Mucosa of rectum (tissue), 2 donors: ENCODE results near the gene PRKCA.

Experiments used
- H3K27ac ChIP-seq, 2 donors: one replicate each; pipeline ENCODE4 v1.7.0; 2013; ENCODE audit warnings: inconsistent platforms in 2 of 2, low read depth in 2 of 2, low read length in 2 of 2
- H3K27me3 ChIP-seq, 2 donors: one replicate each; pipeline ENCODE4 v1.7.0; 2013; ENCODE audit warnings: low read length in 2 of 2; ENCODE audit not compliant: control insufficient read depth in 2 of 2, insufficient read depth in 2 of 2
- H3K36me3 ChIP-seq, 2 donors: one replicate each; pipeline ENCODE4 v1.7.0; 2013; ENCODE audit warnings: low read length in 2 of 2; ENCODE audit not compliant: control insufficient read depth in 2 of 2, insufficient read depth in 2 of 2
- H3K4me1 ChIP-seq, 2 donors: one replicate each; pipeline ENCODE4 v1.7.0; 2013; ENCODE audit warnings: low read length in 2 of 2, mild to moderate bottlenecking in 1 of 2; ENCODE audit not compliant: control insufficient read depth in 2 of 2, insufficient read depth in 2 of 2
- H3K4me3 ChIP-seq, 2 donors: one replicate each; pipeline ENCODE4 v1.7.0; 2013; ENCODE audit warnings: low read length in 2 of 2
- H3K9ac ChIP-seq, 2 donors: one replicate each; pipeline ENCODE4 v1.7.0; 2013; ENCODE audit warnings: low read length in 2 of 2, low read depth in 1 of 2, mild to moderate bottlenecking in 1 of 2
- H3K9me3 ChIP-seq, 2 donors: one replicate each; pipeline ENCODE4 v1.7.0; 2013; ENCODE audit warnings: low read length in 2 of 2; ENCODE audit not compliant: control insufficient read depth in 2 of 2
- donor health status: healthy.
- donor health status: Normal muscosa, but diverticular disease.

The PRKCA gene

GRCh38 chr17:66531851-66532295 is 229.5 kb downstream of the PRKCA start:
- Histone ChIP-seq H3K4me1 (no peaks in the 10 kb centered on the region), H3K9me3 (no peaks in the 10 kb centered on the region), H3K36me3 (no peaks in the 10 kb centered on the region), H3K9ac (no peak overlapping the region), H3K4me3 (no peak overlapping the region), H3K27ac (no peak overlapping the region), H3K27me3 (no peaks in the 10 kb centered on the region)

GRCh38 chr17:66533572-66533971 is 231.2 kb downstream of the PRKCA start:
- H3K9me3 ChIP-seq: no peaks in the 10 kb centered on the region
- peak overlapping the region in 1 of 2 donors; percentile 0 for H3K27ac ChIP-seq
- no peaks in the 10 kb centered on the region for H3K4me1 ChIP-seq
- no peaks in the 10 kb centered on the region for H3K27me3 ChIP-seq
- no peak overlapping the region for H3K9ac ChIP-seq
- H3K36me3 ChIP-seq: no peaks in the 10 kb centered on the region
- no peak overlapping the region for H3K4me3 ChIP-seq

- Histone ChIP-seq H3K4me3 (no peak overlapping the region), H3K36me3 (no peaks in the 10 kb centered on the region), H3K27ac (no peak overlapping the region), H3K27me3 (no peaks in the 10 kb centered on the region), H3K9ac (no peak overlapping the region), H3K9me3 (no peaks in the 10 kb centered on the region), H3K4me1 (no peaks in the 10 kb centered on the region)
These were observed 231.6 kb downstream of the PRKCA start for GRCh38 chr17:66533986-66534385.

- H3K27me3 ChIP-seq: no peaks in the 10 kb centered on the region
- H3K4me1 ChIP-seq: no peaks in the 10 kb centered on the region
- H3K4me3 ChIP-seq: no peak overlapping the region
- no peak overlapping the region for H3K27ac ChIP-seq
- no peaks in the 10 kb centered on the region for H3K36me3 ChIP-seq
- no peaks in the 10 kb centered on the region for H3K9me3 ChIP-seq
- H3K9ac ChIP-seq: no peak overlapping the region
These were observed 233.2 kb downstream of the PRKCA start for GRCh38 chr17:66535611-66536010.

- H3K4me3 ChIP-seq: no peak overlapping the region
- peaks cover 11 to 12% of the 10 kb centered on the region in 2 donors for H3K4me1 ChIP-seq
- no peaks in the 10 kb centered on the region for H3K27me3 ChIP-seq
- H3K36me3 ChIP-seq: no peaks in the 10 kb centered on the region
- no peaks in the 10 kb centered on the region for H3K9me3 ChIP-seq
- H3K9ac ChIP-seq: no peak overlapping the region
- H3K27ac ChIP-seq: no peak overlapping the region
These were observed 235.1 kb downstream of the PRKCA start for GRCh38 chr17:66537502-66537901.

GRCh38 chr17:66538776-66539175 is 236.4 kb downstream of the PRKCA start:
- Histone ChIP-seq H3K4me3 (no peak overlapping the region), H3K27ac (peak overlapping the region in 1 of 2 donors; percentile 2)

GRCh38 chr17:66540131-66540781 is 237.8 kb downstream of the PRKCA start:
- Histone ChIP-seq H3K9me3 (no peaks in the 10 kb centered on the region), H3K36me3 (no peaks in the 10 kb centered on the region), H3K9ac (no peak overlapping the region), H3K4me1 (peaks cover 11 to 12% of the 10 kb centered on the region in 2 donors), H3K4me3 (no peak overlapping the region), H3K27ac (peak overlapping the region; percentile 8 to 50), H3K27me3 (no peaks in the 10 kb centered on the region)

More at GRCh38 chr17:66538776-66539175, 236.4 kb downstream of the PRKCA start:
- Histone ChIP-seq H3K36me3 (no peaks in the 10 kb centered on the region), H3K4me1 (peaks cover 11 to 12% of the 10 kb centered on the region in 2 donors), H3K27me3 (no peaks in the 10 kb centered on the region), H3K9ac (no peak overlapping the region), H3K9me3 (no peaks in the 10 kb centered on the region)

GRCh38 chr17:66541461-66542128 is 239.2 kb downstream of the PRKCA start:
- Histone ChIP-seq H3K9ac (no peak overlapping the region), H3K27ac (peak overlapping the region in 1 of 2 donors; percentile 21), H3K9me3 (no peaks in the 10 kb centered on the region), H3K36me3 (no peaks in the 10 kb centered on the region), H3K27me3 (no peaks in the 10 kb centered on the region), H3K4me3 (no peak overlapping the region), H3K4me1 (peaks cover 11 to 12% of the 10 kb centered on the region in 2 donors)

GRCh38 chr17:66542129-66542966 is 239.9 kb downstream of the PRKCA start:
- no peak overlapping the region for H3K4me3 ChIP-seq
- H3K4me1 ChIP-seq: peaks cover 12 to 18% of the 10 kb centered on the region in 2 donors
- no peak overlapping the region for H3K9ac ChIP-seq
- H3K27ac ChIP-seq: peak overlapping the region; percentile 10 to 21
- no peaks in the 10 kb centered on the region for H3K9me3 ChIP-seq
- H3K36me3 ChIP-seq: no peaks in the 10 kb centered on the region
- H3K27me3 ChIP-seq: no peaks in the 10 kb centered on the region
